Endodermal cell (in vitro differentiated cells): ENCODE measurements around the gene CACNA1S. TPM values are rescaled to one million over a fixed set of nuclear protein-coding genes. Genes with fewer than 3 reads are reported as not detected.

Experiments used
- DNase-seq: peaks from one replicate; pipeline ENCODE4 v3.0.0-alpha.2; 2017
- H3K27ac ChIP-seq: 2 replicates; pipeline ENCODE4 v1.5.1; 2013; ENCODE audit warnings: mild to moderate bottlenecking, low read depth, low read length, moderate library complexity
- H3K27me3 ChIP-seq: 2 replicates; pipeline ENCODE4 v1.6.1; 2013; ENCODE audit warnings: mild to moderate bottlenecking, low read length, moderate library complexity; ENCODE audit not compliant: insufficient read depth, control insufficient read depth, poor library complexity, severe bottlenecking
- H3K36me3 ChIP-seq: 2 replicates; pipeline ENCODE4 v1.7.0; 2013; ENCODE audit warnings: mild to moderate bottlenecking, low read length, moderate library complexity; ENCODE audit not compliant: control insufficient read depth, insufficient read depth
- H3K4me1 ChIP-seq: one replicate; pipeline ENCODE4 v1.7.0; 2013; ENCODE audit warnings: low read length; ENCODE audit not compliant: control insufficient read depth, insufficient read depth
- H3K4me3 ChIP-seq: 2 replicates; pipeline ENCODE4 v1.5.1; 2013; ENCODE audit warnings: mild to moderate bottlenecking, low read length, moderate library complexity
- H3K9ac ChIP-seq: 2 replicates; pipeline ENCODE4 v1.6.1; 2013; ENCODE audit warnings: mild to moderate bottlenecking, low read length, moderate library complexity; ENCODE audit not compliant: poor library complexity, severe bottlenecking; ENCODE audit errors: extremely low read depth
- H3K9me3 ChIP-seq: 2 replicates; pipeline ENCODE4 v1.6.1; 2013; ENCODE audit warnings: mild to moderate bottlenecking, low read length, moderate library complexity; ENCODE audit not compliant: control insufficient read depth
- H3K27ac Mint-ChIP-seq: 2 replicates; pipeline ENCODE4 v1.8.0; 2020; ENCODE audit warnings: mixed read lengths
- H3K27me3 Mint-ChIP-seq: 2 replicates; pipeline ENCODE4 v1.8.0; 2021; ENCODE audit warnings: mild to moderate bottlenecking, mixed read lengths; ENCODE audit not compliant: insufficient read depth
- H3K36me3 Mint-ChIP-seq: 2 replicates; pipeline ENCODE4 v1.8.0; 2020; ENCODE audit warnings: low read depth, mixed read lengths
- H3K4me1 Mint-ChIP-seq: 2 replicates; pipeline ENCODE4 v1.8.0; 2020; ENCODE audit warnings: mixed read lengths
- H3K4me3 Mint-ChIP-seq: 2 replicates; pipeline ENCODE4 v1.8.0; 2020; ENCODE audit warnings: mild to moderate bottlenecking, moderate library complexity, mixed read lengths
- H3K9me3 Mint-ChIP-seq: 2 replicates; pipeline ENCODE4 v1.8.0; 2020; ENCODE audit warnings: mild to moderate bottlenecking, mixed read lengths
- CTCF ChIP-seq: fragments of 200-600 bp; sonication (generic); conservative IDR thresholded peaks from 2 replicates; pipeline ENCODE4 v1.5.0; 2021; ENCODE audit warnings: antibody characterized with exemption, mild to moderate bottlenecking
- WGBS, 2 experiments: methylation state at CpG; one replicate each; pipeline versions ENCODE4 v1.1.5 to v1.1.7; 2013; ENCODE audit warnings: missing lambda C conversion rate in 2 of 2, mixed read lengths in 1 of 2; ENCODE audit not compliant: insufficient coverage in 1 of 2, insufficient read length in 1 of 2; 5-methylcytosine and 5-hydroxymethylcytosine counted together
- total RNA-seq, 2 donors: library from RNA; stranded (reverse); fragmentation: NEBNext Ultra II Directional in 1 of 2; extraction: Animal tissue kit (Norgen Biotek cat#: 25700) in 1 of 2; gene quantifications; 2 replicates in 1 of 2; 3 replicates in 1 of 2; pipeline ENCODE4 v1.2.1, GENCODE V29; 2021

CACNA1S gene
- total RNA-seq, 2 donors from 2014 or later = 0.11 to 0.13 TPM

- no peak overlapping the region for H3K4me3 Mint-ChIP-seq
- no peaks in the 10 kb centered on the region for H3K27me3 Mint-ChIP-seq
- peak overlapping the region; percentile 87 for H3K27ac Mint-ChIP-seq
- peaks cover 94% of the 10 kb centered on the region for H3K36me3 ChIP-seq
- no peak for DNase-seq
- no peak overlapping the region for H3K4me3 ChIP-seq
- H3K9me3 ChIP-seq = no peaks in the 10 kb centered on the region
- no peak overlapping the region for H3K27ac ChIP-seq
- no peaks in the 10 kb centered on the region for H3K4me1 ChIP-seq
- H3K9ac ChIP-seq = no peak overlapping the region
- H3K4me1 Mint-ChIP-seq = peaks cover 9% of the 10 kb centered on the region
- peaks cover 80% of the 10 kb centered on the region for H3K36me3 Mint-ChIP-seq
- 91 to 92% methylated on average over 8 to 10 of the region's 10 CpGs for WGBS, 2 experiments
- no peaks in the 10 kb centered on the region for H3K27me3 ChIP-seq
- H3K9me3 Mint-ChIP-seq = no peaks in the 10 kb centered on the region
- TF ChIP-seq CTCF = no peak
Measured at GRCh38 chr1:201140235-201140940, 28.2 kb upstream of the CACNA1S start.

GRCh38 chr1:201139756-201140155 is 27.5 kb upstream of the CACNA1S start:
- Histone ChIP-seq H3K4me1 (no peaks in the 10 kb centered on the region), H3K27ac (no peak overlapping the region), H3K36me3 (peaks cover 94% of the 10 kb centered on the region), H3K27me3 (no peaks in the 10 kb centered on the region), H3K4me3 (no peak overlapping the region), H3K9me3 (no peaks in the 10 kb centered on the region), H3K9ac (no peak overlapping the region)
- no peak for TF ChIP-seq CTCF
- Mint-ChIP-seq H3K4me1 (peaks cover 2% of the 10 kb centered on the region), H3K27me3 (no peaks in the 10 kb centered on the region), H3K4me3 (no peak overlapping the region), H3K27ac (peak overlapping the region; percentile 71), H3K9me3 (no peaks in the 10 kb centered on the region), H3K36me3 (peaks cover 80% of the 10 kb centered on the region)
- no peak for DNase-seq
- 94 to 98% methylated on average over 7 to 9 of the region's 9 CpGs for WGBS, 2 experiments

- H3K36me3 ChIP-seq = peaks cover 94% of the 10 kb centered on the region
- no peaks in the 10 kb centered on the region for H3K4me1 ChIP-seq
- H3K9me3 Mint-ChIP-seq = no peaks in the 10 kb centered on the region
- H3K27ac ChIP-seq = no peak overlapping the region
- H3K9me3 ChIP-seq = no peaks in the 10 kb centered on the region
- no peaks in the 10 kb centered on the region for H3K27me3 ChIP-seq
- peaks cover 80% of the 10 kb centered on the region for H3K36me3 Mint-ChIP-seq
- no peak for DNase-seq
- no peak overlapping the region for H3K4me3 Mint-ChIP-seq
- H3K27me3 Mint-ChIP-seq = no peaks in the 10 kb centered on the region
- no peak for TF ChIP-seq CTCF
- 95 to 98% methylated on average over 5 of the region's 5 CpGs for WGBS, 2 experiments
- no peak overlapping the region for H3K4me3 ChIP-seq
- H3K4me1 Mint-ChIP-seq = no peaks in the 10 kb centered on the region
- peak overlapping the region; percentile 35 for H3K27ac Mint-ChIP-seq
- H3K9ac ChIP-seq = no peak overlapping the region
Measured at GRCh38 chr1:201139306-201139705, 27.1 kb upstream of the CACNA1S start.
